IMR-90 (cell line): ENCODE measurements around the gene GFRA4. TPM values are rescaled to one million over a fixed set of nuclear protein-coding genes. Genes with fewer than 3 reads are reported as not detected.

Source experiments
- ATAC-seq: fragments of 200-7000 bp; cut with Tn5 transposase; 2 replicates; pipeline ENCODE4 v1.9.1; 2020; ENCODE audit warnings: low read depth, mild to moderate bottlenecking, moderate library complexity
- BruUV-seq: library from RNA; stranded (reverse); fragments of 400-500 nt; replicated peaks from 2 replicates; lab custom pipeline; 2021; lab: Mats Ljungman, UMichigan
- CTCF ChIA-PET: fragments of 300-600 bp; formaldehyde crosslinking; extraction: SDS; loops from one replicate; lab custom pipeline; 2021; ENCODE audit warnings: antibody characterized with exemption; lab: Yijun Ruan, JAX
- POLR2A ChIA-PET: fragments of 300-600 bp; sonication (Branson Sonifier 250); formaldehyde crosslinking; loops from one replicate; lab custom pipeline; 2022; ENCODE audit warnings: antibody characterized with exemption; ENCODE audit not compliant: unreplicated experiment; lab: Charles Lee
- DNase-seq: peaks from one replicate; pipeline ENCODE4 v3.0.0; 2013
- H2AFZ ChIP-seq: replicated peaks from 2 replicates; pipeline ENCODE3; 2013; ENCODE audit warnings: low read length, mild to moderate bottlenecking; ENCODE audit not compliant: poor library complexity
- H2AK5ac ChIP-seq: 2 replicates; pipeline ENCODE4 v1.6.1; 2013; ENCODE audit warnings: low read depth, low read length, inconsistent platforms
- H2AK9ac ChIP-seq: replicated peaks from 2 replicates; pipeline ENCODE3; 2013; ENCODE audit warnings: mild to moderate bottlenecking, low read depth, low read length, moderate library complexity; ENCODE audit not compliant: poor library complexity
- H2BK120ac ChIP-seq: 2 replicates; pipeline ENCODE4 v1.6.1; 2013; ENCODE audit warnings: low read depth, low read length, inconsistent platforms
- H2BK15ac ChIP-seq: 3 replicates; pipeline ENCODE4 v1.6.1; 2013; ENCODE audit warnings: low read depth, low read length, inconsistent platforms
- H2BK20ac ChIP-seq: 2 replicates; pipeline ENCODE4 v1.6.1; 2013; ENCODE audit warnings: low read depth, mild to moderate bottlenecking, inconsistent platforms, low read length, moderate library complexity
- H2BK5ac ChIP-seq: 2 replicates; pipeline ENCODE4 v1.6.1; 2013; ENCODE audit warnings: mild to moderate bottlenecking, low read depth, low read length, inconsistent platforms; ENCODE audit not compliant: poor library complexity, severe bottlenecking
- H3K14ac ChIP-seq: replicated peaks from 2 replicates; pipeline ENCODE4 v1.6.1; 2013; ENCODE audit warnings: low read depth, low read length, inconsistent platforms
- H3K18ac ChIP-seq: 2 replicates; pipeline ENCODE4 v1.6.1; 2013; ENCODE audit warnings: low read depth, low read length, control low read depth
- H3K23ac ChIP-seq: 2 replicates; pipeline ENCODE4 v1.6.1; 2013; ENCODE audit warnings: low read depth, low read length, inconsistent platforms
- H3K27ac ChIP-seq: 2 replicates; pipeline ENCODE4 v1.5.1; 2013; ENCODE audit warnings: mild to moderate bottlenecking, control low read depth, low read length; ENCODE audit not compliant: insufficient read depth
- H3K27me3 ChIP-seq: 2 replicates; pipeline ENCODE4 v1.6.1; 2013; ENCODE audit warnings: low read length; ENCODE audit not compliant: control insufficient read depth, insufficient read depth
- H3K36me3 ChIP-seq: 2 replicates; pipeline ENCODE4 v1.6.1; 2013; ENCODE audit warnings: low read length, mixed read lengths; ENCODE audit not compliant: control insufficient read depth, insufficient read depth
- H3K4ac ChIP-seq: 2 replicates; pipeline ENCODE4 v1.6.1; 2013; ENCODE audit warnings: low read depth, low read length, inconsistent platforms
- H3K4me1 ChIP-seq: 2 replicates; pipeline ENCODE4 v1.6.1; 2013; ENCODE audit warnings: low read length, mixed read lengths; ENCODE audit not compliant: control insufficient read depth, insufficient read depth
- H3K4me2 ChIP-seq: 2 replicates; pipeline ENCODE4 v1.6.1; 2013; ENCODE audit warnings: low read depth, mild to moderate bottlenecking, control low read depth, low read length, moderate library complexity
- H3K4me3 ChIP-seq: 2 replicates; pipeline ENCODE4 v1.5.1; 2013; ENCODE audit warnings: low read depth, mild to moderate bottlenecking, control low read depth, low read length, moderate library complexity; ENCODE audit not compliant: insufficient read depth
- H3K56ac ChIP-seq: 2 replicates; pipeline ENCODE4 v1.6.1; 2013; ENCODE audit warnings: low read length, inconsistent platforms; ENCODE audit not compliant: insufficient read depth; ENCODE audit errors: extremely low read depth
- H3K79me1 ChIP-seq, 2 experiments: 2 replicates each; pipeline ENCODE4 v1.6.1; 2013; ENCODE audit warnings: low read length in 2 of 2, inconsistent platforms in 1 of 2, low read depth in 1 of 2
- H3K9ac ChIP-seq: 2 replicates; pipeline ENCODE4 v1.6.1; 2013; ENCODE audit warnings: low read depth, low read length, control low read depth
- H3K9me1 ChIP-seq: 2 replicates; pipeline ENCODE4 v1.6.1; 2013; ENCODE audit warnings: low read length, inconsistent platforms; ENCODE audit not compliant: insufficient read depth
- H3K9me3 ChIP-seq: 2 replicates; pipeline ENCODE4 v1.6.1; 2013; ENCODE audit warnings: low read length; ENCODE audit not compliant: control insufficient read depth, insufficient read depth
- H4K20me1 ChIP-seq: 2 replicates; pipeline ENCODE4 v1.6.1; 2013; ENCODE audit warnings: low read length, inconsistent platforms; ENCODE audit not compliant: insufficient read depth
- H4K5ac ChIP-seq: 2 replicates; pipeline ENCODE4 v1.6.1; 2013; ENCODE audit warnings: mild to moderate bottlenecking, low read depth, low read length, control low read depth
- H4K8ac ChIP-seq, 2 experiments: 2 replicates each; pipeline ENCODE4 v1.6.1; 2013; ENCODE audit warnings: low read depth in 2 of 2, low read length in 2 of 2, control low read depth in 1 of 2, inconsistent platforms in 1 of 2
- H4K91ac ChIP-seq: 2 replicates; pipeline ENCODE4 v1.6.1; 2013; ENCODE audit warnings: low read depth, low read length, inconsistent platforms; ENCODE audit not compliant: insufficient read depth
- BHLHE40 ChIP-seq: fragments of 150-350 bp; IDR thresholded peaks from 2 replicates; pipeline ENCODE4 v1.6.1; 2016; ENCODE audit warnings: mild to moderate bottlenecking, low read depth, low read length
- CEBPB ChIP-seq: IDR thresholded peaks from 2 replicates; pipeline ENCODE4 v1.6.1; 2012; ENCODE audit warnings: low read depth, low read length, improper control_type of control experiment
- CHD1 ChIP-seq: IDR thresholded peaks from 2 replicates; pipeline ENCODE4 v1.6.1; 2012; ENCODE audit warnings: low read depth, low read length, improper control_type of control experiment
- FOS ChIP-seq: fragments of 150-350 bp; IDR thresholded peaks from 2 replicates; pipeline ENCODE4 v1.6.1; 2016; ENCODE audit warnings: low read depth, low read length
- MAFK ChIP-seq: IDR thresholded peaks from 2 replicates; pipeline ENCODE4 v1.6.1; 2012; ENCODE audit warnings: low read depth, low read length, improper control_type of control experiment
- MAZ ChIP-seq: IDR thresholded peaks from 2 replicates; pipeline ENCODE4 v1.6.1; 2012; ENCODE audit warnings: low read depth, mild to moderate bottlenecking, low read length, improper control_type of control experiment, moderate library complexity, borderline replicate concordance
- MXI1 ChIP-seq: IDR thresholded peaks from 2 replicates; pipeline ENCODE4 v1.6.1; 2012; ENCODE audit warnings: low read depth, mild to moderate bottlenecking, low read length, moderate library complexity, borderline replicate concordance
- NFE2L2 ChIP-seq: fragments of 150-350 bp; IDR thresholded peaks from 2 replicates; pipeline ENCODE4 v1.6.1; 2016; ENCODE audit warnings: low read depth, mild to moderate bottlenecking, low read length
- POLR2A ChIP-seq: IDR thresholded peaks from 2 replicates; pipeline ENCODE4 v1.6.1; 2012; ENCODE audit warnings: mild to moderate bottlenecking, low read depth, low read length
- RAD21 ChIP-seq: IDR thresholded peaks from 2 replicates; pipeline ENCODE4 v1.6.1; 2012; ENCODE audit warnings: low read length, improper control_type of control experiment
- RCOR1 ChIP-seq: IDR thresholded peaks from 2 replicates; pipeline ENCODE4 v1.6.1; 2012; ENCODE audit warnings: mild to moderate bottlenecking, low read length, improper control_type of control experiment; ENCODE audit not compliant: insufficient replicate concordance
- RFX5 ChIP-seq: IDR thresholded peaks from 2 replicates; pipeline ENCODE4 v1.8.0; 2012; ENCODE audit warnings: low read depth, mild to moderate bottlenecking, low read length, moderate library complexity
- SMC3 ChIP-seq: fragments of 150-350 bp; IDR thresholded peaks from 2 replicates; pipeline ENCODE4 v1.6.1; 2016; ENCODE audit warnings: low read depth, mild to moderate bottlenecking, antibody characterized with exemption, low read length, moderate library complexity
- WGBS, 2 experiments: methylation state at CpG; one replicate each; pipeline versions ENCODE4 v1.1.5 to v1.1.7; 2013; ENCODE audit warnings: missing lambda C conversion rate in 2 of 2; ENCODE audit not compliant: insufficient read length in 1 of 2; ENCODE audit errors: extremely low coverage in 2 of 2; 5-methylcytosine and 5-hydroxymethylcytosine counted together
- dilution Hi-C: fragments of 300-500 bp; cut with HindIII; formaldehyde crosslinking; loops from one replicate; pipeline ENCODE4 v1.14.3; 2018; ENCODE audit warnings: low sequenced_read_pairs; ENCODE audit not compliant: unreplicated experiment
- in situ Hi-C: fragments of 300-500 bp; cut with MboI; formaldehyde crosslinking; loops from 3 replicates; pipeline ENCODE4 v1.14.3; 2019; ENCODE audit warnings: low sequenced_read_pairs, inconsistent platforms, mixed read lengths
- intact Hi-C: fragments of 100-400 bp; cut with micrococcal nuclease; formaldehyde crosslinking; loops from 2 replicates; pipeline ENCODE4 v1.10.0; 2022
- polyA plus RNA-seq, 3 experiments: library from polyadenylated mRNA; depleted of rRNA; stranded (reverse); fragments of >200 nt; gene quantifications; 2 replicates each; pipeline ENCODE4 v1.2.3, GENCODE V29; 2012; ENCODE audit warnings: low replicate concordance in 1 of 3
- total RNA-seq: library from RNA; depleted of rRNA; stranded (reverse); fragments of >200 nt; gene quantifications from 2 replicates; pipeline ENCODE4 v1.2.3, GENCODE V29; 2012
- TF ChIP-seq, protein P1 (sequence below): fragments of 150-350 bp; IDR thresholded peaks from 2 replicates; pipeline ENCODE4 v1.6.1; 2017; ENCODE audit warnings: mild to moderate bottlenecking, antibody characterized with exemption, low read length, low read depth
- TF ChIP-seq, protein P2 (sequence below): conservative IDR thresholded peaks from 2 replicates; pipeline ENCODE4 v1.5.1; 2012; ENCODE audit warnings: mild to moderate bottlenecking, low read depth, low read length, improper control_type of control experiment

The GFRA4 gene
- total and polyA plus RNA-seq, 2 of the 4 experiments (the other 2 are of a cell fraction) = not detected

DNA sequence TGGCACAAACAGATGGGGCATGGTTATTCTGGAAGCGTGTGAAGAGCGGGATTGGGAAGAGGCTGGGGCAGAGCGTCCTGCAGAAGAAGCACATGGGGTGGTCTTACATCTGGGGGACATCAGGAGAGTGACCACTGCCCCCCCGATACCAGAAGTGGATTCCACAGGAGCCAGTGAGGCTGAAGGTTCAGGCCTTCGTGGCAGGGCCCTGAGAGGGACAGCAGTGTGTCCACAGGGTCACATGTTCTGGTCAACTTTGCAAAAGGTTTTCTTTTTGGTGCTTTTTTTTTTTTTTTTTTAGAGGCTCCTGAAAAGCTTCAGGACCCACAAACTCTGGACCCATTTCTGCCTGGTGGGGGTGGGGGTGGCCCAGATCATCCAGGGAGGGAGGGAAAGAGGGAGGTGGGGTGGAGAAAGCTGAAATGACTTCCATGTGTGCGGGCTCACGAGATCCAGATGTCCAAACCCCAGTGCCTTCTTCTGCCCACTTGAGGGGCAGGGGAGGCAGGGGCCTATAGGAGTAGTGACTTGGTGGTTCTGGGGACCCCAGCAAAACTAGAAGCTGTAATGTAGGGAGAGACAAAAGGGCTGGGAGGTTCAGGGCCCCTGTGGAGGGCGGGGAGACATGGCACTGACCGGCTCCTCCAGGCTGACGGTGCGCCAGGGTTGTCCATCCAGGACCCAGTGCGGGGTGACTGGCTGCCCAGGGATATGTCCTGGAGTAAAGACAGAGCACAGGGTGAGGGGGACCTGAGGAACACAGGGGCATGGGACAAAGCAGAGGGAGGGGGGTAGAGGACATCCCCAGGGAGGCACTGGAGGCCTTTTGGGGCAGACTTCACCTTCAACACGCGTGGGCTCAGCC lies 15.9 kb upstream of the GFRA4 start:
- Histone ChIP-seq H3K27me3 (peaks cover 23% of the 10 kb centered on the region), H2BK5ac (no peak overlapping the region), H2AK9ac (no peak overlapping the region), H4K20me1 (no peaks in the 10 kb centered on the region), H3K18ac (no peak overlapping the region), H3K27ac (no peak overlapping the region), H2AK5ac (peak overlapping the region; percentile 33), H4K8ac (no peak overlapping the region), H3K23ac (no peak overlapping the region), H2BK120ac (no peak overlapping the region), H3K79me1 (no peaks in the 10 kb centered on the region), H3K4me3 (no peak overlapping the region), H3K36me3 (no peaks in the 10 kb centered on the region), H3K9ac (no peak overlapping the region), H3K9me1 (no peaks in the 10 kb centered on the region), H3K4me2 (no peak overlapping the region), H4K91ac (no peak overlapping the region), H2BK20ac (no peak overlapping the region), H3K14ac (no peak overlapping the region), H3K9me3 (no peaks in the 10 kb centered on the region), H2BK15ac (no peak overlapping the region), H3K56ac (no peak overlapping the region), H4K5ac (no peak overlapping the region), H3K4me1 (peaks cover 19% of the 10 kb centered on the region), H2AFZ (peak overlapping the region; percentile 27), H3K4ac (no peak overlapping the region)
- no TSS peak for BruUV-seq
- CTCF ChIA-PET = no interaction called here
- dilution Hi-C loops = no loop called here
- 93% methylated on average over 5 of the region's 14 CpGs; no CpG with 5 or more reads in 1 of the 2 experiments for WGBS, 2 experiments
- intact Hi-C loops = loop anchor here (5.0 to 10.0 kb wide), 2 partner anchors 88 to 406 kb away; partner anchors contain the start of gene ADISSP
- in situ Hi-C loops = no loop called here
- POLR2A ChIA-PET = no interaction called here
- DNase-seq (no peak), ATAC-seq (no peak)
- TF ChIP-seq, protein P1, sequence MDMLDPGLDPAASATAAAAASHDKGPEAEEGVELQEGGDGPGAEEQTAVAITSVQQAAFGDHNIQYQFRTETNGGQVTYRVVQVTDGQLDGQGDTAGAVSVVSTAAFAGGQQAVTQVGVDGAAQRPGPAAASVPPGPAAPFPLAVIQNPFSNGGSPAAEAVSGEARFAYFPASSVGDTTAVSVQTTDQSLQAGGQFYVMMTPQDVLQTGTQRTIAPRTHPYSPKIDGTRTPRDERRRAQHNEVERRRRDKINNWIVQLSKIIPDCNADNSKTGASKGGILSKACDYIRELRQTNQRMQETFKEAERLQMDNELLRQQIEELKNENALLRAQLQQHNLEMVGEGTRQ = no peak
- TF ChIP-seq RAD21 (no peak), MAZ (no peak), SMC3 (no peak), NFE2L2 (no peak), MXI1 (no peak), MAFK (no peak), CHD1 (no peak), POLR2A (no peak), BHLHE40 (no peak), CEBPB (no peak), FOS (no peak), RFX5 (no peak), RCOR1 (no peak)
- TF ChIP-seq, protein P2, sequence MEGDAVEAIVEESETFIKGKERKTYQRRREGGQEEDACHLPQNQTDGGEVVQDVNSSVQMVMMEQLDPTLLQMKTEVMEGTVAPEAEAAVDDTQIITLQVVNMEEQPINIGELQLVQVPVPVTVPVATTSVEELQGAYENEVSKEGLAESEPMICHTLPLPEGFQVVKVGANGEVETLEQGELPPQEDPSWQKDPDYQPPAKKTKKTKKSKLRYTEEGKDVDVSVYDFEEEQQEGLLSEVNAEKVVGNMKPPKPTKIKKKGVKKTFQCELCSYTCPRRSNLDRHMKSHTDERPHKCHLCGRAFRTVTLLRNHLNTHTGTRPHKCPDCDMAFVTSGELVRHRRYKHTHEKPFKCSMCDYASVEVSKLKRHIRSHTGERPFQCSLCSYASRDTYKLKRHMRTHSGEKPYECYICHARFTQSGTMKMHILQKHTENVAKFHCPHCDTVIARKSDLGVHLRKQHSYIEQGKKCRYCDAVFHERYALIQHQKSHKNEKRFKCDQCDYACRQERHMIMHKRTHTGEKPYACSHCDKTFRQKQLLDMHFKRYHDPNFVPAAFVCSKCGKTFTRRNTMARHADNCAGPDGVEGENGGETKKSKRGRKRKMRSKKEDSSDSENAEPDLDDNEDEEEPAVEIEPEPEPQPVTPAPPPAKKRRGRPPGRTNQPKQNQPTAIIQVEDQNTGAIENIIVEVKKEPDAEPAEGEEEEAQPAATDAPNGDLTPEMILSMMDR = no peak
